Neural cell (in vitro differentiated cells): Measurements from ENCODE around the gene CLIP3. TPM values are rescaled to one million over a fixed set of nuclear protein-coding genes. Genes with fewer than 3 reads are reported as not detected.

Experiments
- H2AFZ ChIP-seq: fragments of 200-600, 300-800 bp; sonication (generic), shearing (Covaris generic); 2 replicates; pipeline ENCODE4 v1.6.0; 2014; ENCODE audit warnings: low read depth, mild to moderate bottlenecking, antibody characterized with exemption, low read length, moderate library complexity
- H3F3A ChIP-seq: fragments of 200-600 bp; shearing (Covaris generic); 2 replicates; pipeline ENCODE4 v1.6.1; 2016; ENCODE audit warnings: mild to moderate bottlenecking, moderate library complexity, mixed read lengths, antibody characterized with exemption, low read length; ENCODE audit not compliant: insufficient read depth, poor library complexity, severe bottlenecking
- H3K27ac ChIP-seq: fragments of 200-600, 300-800 bp; sonication (generic), shearing (Covaris generic); 2 replicates; pipeline ENCODE4 v1.5.1; 2014; ENCODE audit warnings: mild to moderate bottlenecking, low read length, moderate library complexity
- H3K27me3 ChIP-seq: fragments of 300-800, 200-600 bp; sonication (generic), shearing (Covaris generic); 2 replicates; pipeline ENCODE4 v1.6.0; 2014; ENCODE audit warnings: mild to moderate bottlenecking, low read depth, low read length, moderate library complexity; ENCODE audit not compliant: insufficient read depth
- H3K36me3 ChIP-seq: fragments of 300-800, 200-600 bp; sonication (generic), shearing (Covaris generic); 2 replicates; pipeline ENCODE4 v1.5.1; 2014; ENCODE audit warnings: mild to moderate bottlenecking, antibody characterized with exemption, low read length, moderate library complexity; ENCODE audit not compliant: insufficient read depth
- H3K4me2 ChIP-seq: fragments of 300-800, 200-600 bp; sonication (generic), shearing (Covaris generic); 2 replicates; pipeline ENCODE4 v1.6.0; 2014; ENCODE audit warnings: mild to moderate bottlenecking, low read length
- H3K4me3 ChIP-seq: fragments of 300-800, 200-600 bp; sonication (generic), shearing (Covaris generic); 2 replicates; pipeline ENCODE4 v1.5.1; 2014; ENCODE audit warnings: mild to moderate bottlenecking, low read length, moderate library complexity
- H3K79me2 ChIP-seq: fragments of 200-600 bp; shearing (Covaris generic); replicated peaks from 2 replicates; pipeline ENCODE4 v1.6.0; 2014; ENCODE audit warnings: mild to moderate bottlenecking, low read length, moderate library complexity; ENCODE audit not compliant: insufficient read depth
- H3K9ac ChIP-seq: fragments of 300-800, 200-600 bp; sonication (generic), shearing (Covaris generic); 2 replicates; pipeline ENCODE4 v1.6.1; 2016; ENCODE audit warnings: mild to moderate bottlenecking, low read length, mixed read lengths
- H3K9me2 ChIP-seq: fragments of 200-600 bp; shearing (Covaris generic); 2 replicates; pipeline ENCODE4 v1.6.1; 2016; ENCODE audit warnings: mild to moderate bottlenecking, low read length, mixed read lengths; ENCODE audit not compliant: insufficient read depth
- H3K9me3 ChIP-seq: fragments of 200-600, 300-800 bp; sonication (generic), shearing (Covaris generic); 2 replicates; pipeline ENCODE4 v1.6.1; 2016; ENCODE audit warnings: mild to moderate bottlenecking, mixed run types, low read length, moderate library complexity, mixed read lengths
- H4K20me1 ChIP-seq: fragments of 200-600 bp; shearing (Covaris generic); 2 replicates; pipeline ENCODE4 v1.6.1; 2016; ENCODE audit warnings: mild to moderate bottlenecking, mixed run types; ENCODE audit not compliant: insufficient read depth
- CTCF ChIP-seq: fragments of 450-650 bp; IDR thresholded peaks from 2 replicates; pipeline ENCODE4 v1.5.1; 2014; ENCODE audit warnings: antibody characterized with exemption, mild to moderate bottlenecking, moderate library complexity; ENCODE audit not compliant: poor library complexity, severe bottlenecking
- EP300 ChIP-seq: fragments of 450-650 bp; conservative IDR thresholded peaks from 2 replicates; pipeline ENCODE4 v1.6.1; 2014; ENCODE audit warnings: antibody characterized with exemption, mild to moderate bottlenecking, moderate library complexity; ENCODE audit not compliant: poor library complexity, severe bottlenecking
- EZH2 ChIP-seq: fragments of 200-600, 300-800 bp; shearing (Covaris generic), sonication (generic); IDR thresholded peaks from 2 replicates; pipeline ENCODE4 v1.6.1; 2014; ENCODE audit warnings: antibody characterized with exemption, low read length, borderline replicate concordance, mild to moderate bottlenecking; ENCODE audit not compliant: insufficient read depth, poor library complexity, severe bottlenecking
- MXI1 ChIP-seq: fragments of 450-650 bp; conservative IDR thresholded peaks from 2 replicates; pipeline ENCODE4 v1.6.1; 2014; ENCODE audit warnings: antibody characterized with exemption, mild to moderate bottlenecking; ENCODE audit not compliant: poor library complexity, severe bottlenecking
- POLR2AphosphoS5 ChIP-seq: IDR thresholded peaks from 2 replicates; pipeline ENCODE4 v1.6.1; 2012
- RAD21 ChIP-seq: fragments of 450-650 bp; conservative IDR thresholded peaks from 2 replicates; pipeline ENCODE4 v1.6.1; 2014; ENCODE audit warnings: antibody characterized with exemption, mild to moderate bottlenecking, moderate library complexity
- REST ChIP-seq: IDR thresholded peaks from 2 replicates; pipeline ENCODE4 v1.6.1; 2012; ENCODE audit warnings: borderline replicate concordance
- SMC3 ChIP-seq: fragments of 450-650 bp; conservative IDR thresholded peaks from 2 replicates; pipeline ENCODE4 v1.6.1; 2014; ENCODE audit warnings: antibody characterized with exemption, mild to moderate bottlenecking, moderate library complexity; ENCODE audit not compliant: poor library complexity
- TAF1 ChIP-seq: IDR thresholded peaks from 2 replicates; pipeline ENCODE4 v1.6.1; 2012; ENCODE audit warnings: low read depth
- polyA plus RNA-seq: library from polyadenylated mRNA; depleted of rRNA; stranded (reverse); fragments of >200 nt; gene quantifications from 2 replicates; pipeline ENCODE4 v1.2.3, GENCODE V29; 2014

Gene CLIP3
- polyA plus RNA-seq, 1 donor from 2014 or later, result 5.6 TPM

GRCh38 chr19:36040495-36040894 is 7.8 kb upstream of the CLIP3 start:
- H3K79me2 ChIP-seq, result no peaks in the 10 kb centered on the region
- H4K20me1 ChIP-seq, result no peaks in the 10 kb centered on the region
- H3K4me3 ChIP-seq, result no peak overlapping the region
- no peak overlapping the region for H3K9ac ChIP-seq
- H3K4me2 ChIP-seq, result no peak overlapping the region
- H3K36me3 ChIP-seq, result no peaks in the 10 kb centered on the region
- H2AFZ ChIP-seq, result no peak overlapping the region
- TF ChIP-seq SMC3 (no peak), REST (no peak), EZH2 (no peak), EP300 (no peak), MXI1 (no peak)
- H3K9me3 ChIP-seq, result no peaks in the 10 kb centered on the region
- no peaks in the 10 kb centered on the region for H3F3A ChIP-seq
- H3K27me3 ChIP-seq, result no peaks in the 10 kb centered on the region
- no peak overlapping the region for H3K27ac ChIP-seq
- no peaks in the 10 kb centered on the region for H3K9me2 ChIP-seq

- H3K9ac ChIP-seq, result peak overlapping the region; percentile 96
- no peaks in the 10 kb centered on the region for H3K9me3 ChIP-seq
- H3K79me2 ChIP-seq, result peaks cover 25% of the 10 kb centered on the region
- no peak for TF ChIP-seq RAD21
- TF ChIP-seq CTCF, result no peak
- TF ChIP-seq EP300, result no peak
- TF ChIP-seq REST, result no peak
- TF ChIP-seq POLR2AphosphoS5, result no peak
- TF ChIP-seq TAF1, result no peak
- TF ChIP-seq MXI1, result no peak
- TF ChIP-seq SMC3, result no peak
- no peak for TF ChIP-seq EZH2
- H3K4me3 ChIP-seq, result peak overlapping the region; percentile 96
- H3K27me3 ChIP-seq, result no peaks in the 10 kb centered on the region
- H3F3A ChIP-seq, result no peaks in the 10 kb centered on the region
- no peaks in the 10 kb centered on the region for H3K36me3 ChIP-seq
- peak overlapping the region; percentile 88 for H3K4me2 ChIP-seq
- H2AFZ ChIP-seq, result no peak overlapping the region
- no peaks in the 10 kb centered on the region for H4K20me1 ChIP-seq
- H3K27ac ChIP-seq, result no peak overlapping the region
- H3K9me2 ChIP-seq, result no peaks in the 10 kb centered on the region
Measured at GRCh38 chr19:36031308-36031707, 1.4 kb downstream of the CLIP3 start.
